ENCODE data around the gene MOB2. TPM values are rescaled to one million over a fixed set of nuclear protein-coding genes. Genes with fewer than 3 reads are reported as not detected.

The MOB2 gene
- total and polyA plus RNA-seq, 2 donors (not counting 1 experiment from before 2014, with no cell fraction given) = 13.1 to 30.1 TPM

- H3K9ac ChIP-seq (ENCODE audit: insufficient read depth, low read length) = no peak overlapping the region
- H3K4me2 ChIP-seq (ENCODE audit: extremely low read depth, insufficient read depth, low read length) = no peak overlapping the region
- peaks cover 9% of the 10 kb centered on the region for H3K79me2 ChIP-seq (ENCODE audit: control insufficient read depth, insufficient read depth, low read length)
- no peaks in the 10 kb centered on the region for H3K4me1 ChIP-seq (ENCODE audit: control insufficient read depth, extremely low read depth, insufficient read depth, low read length)
- H2AFZ ChIP-seq (ENCODE audit: low read length) = no peak overlapping the region
- peaks cover 5% of the 10 kb centered on the region for H4K20me1 ChIP-seq (ENCODE audit: control insufficient read depth, extremely low read depth, insufficient read depth, low read length)
- no peak for DNase-seq (ENCODE audit: low read depth in 2 of 2)
- no peaks in the 10 kb centered on the region for H3K9me3 ChIP-seq (ENCODE audit: control insufficient read depth, insufficient read depth, low read depth, low read length)
- no peak overlapping the region for H3K4me3 ChIP-seq (replicated peaks in 1 of 4; ENCODE audit: control extremely low read depth in 1 of 4, insufficient read depth in 1 of 4, low read depth in 3 of 4, low read length in 4 of 4)
- TF ChIP-seq EZH2 (IDR thresholded peaks at IDR 0.05; ENCODE audit: low read length, missing control alignments) = no peak
- no peak for TF ChIP-seq CTCF (conservative IDR thresholded peaks at IDR 0.05 in 1 of 2, IDR thresholded peaks at IDR 0.05 in 1 of 2; ENCODE audit: low read depth in 1 of 2, low read length in 2 of 2)
- H3K27me3 ChIP-seq (ENCODE audit: control insufficient read depth, insufficient read depth, low read length) = no peaks in the 10 kb centered on the region
- H3K27ac ChIP-seq (ENCODE audit: insufficient read depth, low read length) = no peak overlapping the region
- H3K36me3 ChIP-seq (ENCODE audit: control insufficient read depth, insufficient read depth, low read length) = no peaks in the 10 kb centered on the region
These were observed 9.6 kb upstream of the MOB2 start for GRCh38 chr11:1496091-1496760.

- Histone ChIP-seq H3K4me3 (replicated peaks in 1 of 4; ENCODE audit: control extremely low read depth in 1 of 4, insufficient read depth in 1 of 4, low read depth in 3 of 4, low read length in 4 of 4) (no peak overlapping the region), H2AFZ (ENCODE audit: low read length) (no peak overlapping the region), H3K27me3 (ENCODE audit: control insufficient read depth, insufficient read depth, low read length) (no peaks in the 10 kb centered on the region), H3K27ac (ENCODE audit: insufficient read depth, low read length) (no peak overlapping the region), H3K36me3 (ENCODE audit: control insufficient read depth, insufficient read depth, low read length) (no peaks in the 10 kb centered on the region), H3K9me3 (ENCODE audit: control insufficient read depth, insufficient read depth, low read depth, low read length) (no peaks in the 10 kb centered on the region), H3K79me2 (ENCODE audit: control insufficient read depth, insufficient read depth, low read length) (peaks cover 9% of the 10 kb centered on the region), H3K4me1 (ENCODE audit: control insufficient read depth, extremely low read depth, insufficient read depth, low read length) (no peaks in the 10 kb centered on the region), H4K20me1 (ENCODE audit: control insufficient read depth, extremely low read depth, insufficient read depth, low read length) (peaks cover 5% of the 10 kb centered on the region), H3K9ac (ENCODE audit: insufficient read depth, low read length) (no peak overlapping the region), H3K4me2 (ENCODE audit: extremely low read depth, insufficient read depth, low read length) (no peak overlapping the region)
- DNase-seq (ENCODE audit: low read depth in 2 of 2) = no peak
- TF ChIP-seq CTCF (conservative IDR thresholded peaks at IDR 0.05 in 1 of 2, IDR thresholded peaks at IDR 0.05 in 1 of 2; ENCODE audit: low read depth in 1 of 2, low read length in 2 of 2) (no peak), EZH2 (IDR thresholded peaks at IDR 0.05; ENCODE audit: low read length, missing control alignments) (no peak)
These were observed 8.1 kb upstream of the MOB2 start for GRCh38 chr11:1494650-1495049.

- TF ChIP-seq CTCF (conservative IDR thresholded peaks at IDR 0.05 in 1 of 2, IDR thresholded peaks at IDR 0.05 in 1 of 2; ENCODE audit: low read depth in 1 of 2, low read length in 2 of 2) (no peak), EZH2 (IDR thresholded peaks at IDR 0.05; ENCODE audit: low read length, missing control alignments) (no peak)
- DNase-seq (ENCODE audit: low read depth in 2 of 2) = no peak
- H3K36me3 ChIP-seq (ENCODE audit: control insufficient read depth, insufficient read depth, low read length) = no peaks in the 10 kb centered on the region
- H3K4me1 ChIP-seq (ENCODE audit: control insufficient read depth, extremely low read depth, insufficient read depth, low read length) = no peaks in the 10 kb centered on the region
- H2AFZ ChIP-seq (ENCODE audit: low read length) = no peak overlapping the region
- H3K27ac ChIP-seq (ENCODE audit: insufficient read depth, low read length) = no peak overlapping the region
- no peak overlapping the region for H3K4me2 ChIP-seq (ENCODE audit: extremely low read depth, insufficient read depth, low read length)
- no peaks in the 10 kb centered on the region for H3K27me3 ChIP-seq (ENCODE audit: control insufficient read depth, insufficient read depth, low read length)
- H3K4me3 ChIP-seq (replicated peaks in 1 of 4; ENCODE audit: control extremely low read depth in 1 of 4, insufficient read depth in 1 of 4, low read depth in 3 of 4, low read length in 4 of 4) = no peak overlapping the region
- H3K9me3 ChIP-seq (ENCODE audit: control insufficient read depth, insufficient read depth, low read depth, low read length) = no peaks in the 10 kb centered on the region
- peaks cover 5% of the 10 kb centered on the region for H4K20me1 ChIP-seq (ENCODE audit: control insufficient read depth, extremely low read depth, insufficient read depth, low read length)
- H3K79me2 ChIP-seq (ENCODE audit: control insufficient read depth, insufficient read depth, low read length) = peaks cover 4% of the 10 kb centered on the region
- no peak overlapping the region for H3K9ac ChIP-seq (ENCODE audit: insufficient read depth, low read length)
These were observed 7.2 kb upstream of the MOB2 start for GRCh38 chr11:1493650-1494244.
